GM18517 (cell line): ENCODE measurements around the gene CASP9.

Experiments used
- ATAC-seq: cut with Tn5 transposase; IDR thresholded peaks from one replicate; pipeline ENCODE4 v1.9.1; 2021; ENCODE audit warnings: mild to moderate bottlenecking, moderate library complexity; ENCODE audit not compliant: unreplicated experiment

Gene CASP9

DNA sequence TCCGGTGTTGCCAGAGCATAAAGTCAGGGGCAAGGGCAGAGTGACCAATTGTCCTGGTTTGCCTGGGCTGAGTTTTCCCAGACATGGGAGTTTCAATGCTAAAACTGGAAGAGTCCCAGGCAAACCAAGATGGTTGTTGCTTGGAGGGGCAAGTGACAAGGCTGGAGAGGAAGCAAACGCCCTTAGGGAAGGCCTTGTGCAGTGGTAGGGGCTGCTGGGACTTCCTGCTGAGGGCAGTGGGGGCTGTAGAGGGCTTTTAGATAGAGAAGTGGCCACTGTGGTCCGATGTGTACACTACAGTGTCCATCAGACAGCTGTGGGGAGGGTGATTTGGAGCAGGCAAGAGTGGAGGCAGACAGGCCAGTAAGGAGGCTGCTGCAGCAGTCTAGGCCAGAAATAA, 74.4 kb downstream of the CASP9 start:
- no peak for ATAC-seq

DNA sequence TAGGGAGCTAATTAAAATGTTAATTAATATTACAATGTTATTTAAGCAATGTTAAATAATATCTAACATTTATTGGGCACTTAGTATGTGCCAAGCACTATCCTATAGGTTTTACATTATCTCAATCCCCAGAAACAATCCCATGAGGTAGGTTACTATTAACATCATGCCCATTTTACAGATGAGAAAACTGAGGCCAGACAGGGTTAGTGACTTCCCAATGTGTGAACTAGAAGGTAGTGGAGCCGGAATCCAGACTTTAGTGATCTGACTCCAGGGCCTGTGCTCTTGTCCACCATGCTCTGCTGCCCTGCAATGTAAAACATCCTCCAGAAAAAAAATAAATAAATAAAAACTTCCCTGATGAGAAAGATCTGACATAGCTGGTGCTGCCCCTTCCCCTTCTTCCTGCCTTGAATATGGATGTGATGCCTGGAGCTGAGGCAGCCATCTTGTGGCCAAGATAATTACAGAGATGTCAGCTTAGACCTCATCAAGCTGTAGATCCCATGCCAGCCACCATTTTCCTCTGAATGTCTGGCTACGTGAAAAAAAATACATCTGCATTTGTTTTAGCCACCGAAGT, 75.0 kb downstream of the CASP9 start:
- no peak for ATAC-seq

DNA sequence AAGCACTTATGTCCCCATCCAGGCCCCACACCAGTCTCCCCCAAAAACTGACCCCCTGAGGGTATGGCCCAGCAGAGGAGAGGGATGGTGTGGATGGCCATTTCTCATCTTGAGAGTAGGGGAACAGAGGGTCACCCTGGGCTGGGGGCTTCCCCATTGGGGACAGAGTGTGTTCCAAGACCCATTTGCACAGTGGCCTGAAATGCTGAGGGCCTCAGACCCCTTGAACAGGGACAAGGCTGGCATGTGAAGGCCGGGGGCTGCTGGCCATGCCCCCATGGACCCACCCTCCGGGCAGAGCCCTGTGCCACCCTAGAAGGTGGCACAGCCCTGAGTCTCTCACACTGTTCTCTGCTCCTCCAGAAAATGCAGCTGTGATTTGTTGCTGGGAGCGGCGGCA, 77.8 kb downstream of the CASP9 start:
- no peak for ATAC-seq

- ATAC-seq: no peak
Measured at GRCh38 chr1:15445390-15446122, 78.5 kb downstream of the CASP9 start.

- ATAC-seq: no peak
Measured at GRCh38 chr1:15444468-15445389, 79.3 kb downstream of the CASP9 start.

- ATAC-seq: no peak
Measured at GRCh38 chr1:15443281-15443680, 80.7 kb downstream of the CASP9 start.

DNA sequence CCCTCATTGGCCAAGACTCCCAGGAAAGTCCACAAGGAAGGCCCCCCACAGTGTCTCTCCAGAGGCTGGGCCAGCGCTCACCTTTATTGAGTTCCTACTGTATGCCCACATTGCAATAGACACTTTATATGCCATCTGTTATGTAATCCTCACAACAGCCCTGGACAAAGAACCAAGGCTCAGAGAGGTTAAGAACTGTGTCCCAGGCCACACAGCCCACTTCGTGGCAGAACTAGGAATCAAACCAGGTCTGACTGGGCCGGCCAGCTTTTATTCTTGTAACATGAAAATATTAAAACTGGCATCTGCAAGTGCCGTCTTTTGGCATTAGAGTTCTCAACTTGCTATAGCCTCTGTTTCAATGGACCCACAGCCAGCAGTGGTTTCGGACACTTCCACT, 81.3 kb downstream of the CASP9 start:
- no peak for ATAC-seq

DNA sequence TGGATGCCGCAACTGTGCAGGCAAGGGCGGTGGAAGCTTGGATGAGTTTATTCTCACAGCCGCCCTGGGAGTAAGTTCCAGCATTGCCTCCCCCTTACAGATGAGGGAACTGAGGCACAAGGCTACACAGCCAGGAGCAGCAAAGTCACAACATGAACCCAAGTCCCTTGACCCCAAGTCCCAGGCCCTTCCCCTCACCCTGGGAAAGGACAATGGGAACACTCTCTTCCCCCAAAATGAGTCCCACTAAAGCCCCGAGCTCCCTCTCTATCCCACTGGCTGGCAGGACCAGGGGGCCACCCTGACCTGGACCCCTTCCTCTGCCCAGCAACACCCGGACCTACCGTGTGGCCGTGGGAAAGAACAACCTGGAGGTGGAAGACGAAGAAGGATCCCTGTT, 81.9 kb downstream of the CASP9 start:
- ATAC-seq: no peak
